HepG2 (cell line): ENCODE results near the gene GFPT2. TPM values are rescaled to one million over a fixed set of nuclear protein-coding genes. Genes with fewer than 3 reads are reported as not detected.

ENCODE experiments used
- ATAC-seq: fragments of 200-7000 bp; cut with Tn5 transposase; 3 replicates; pipeline ENCODE4 v1.9.1; 2020; ENCODE audit warnings: mild to moderate bottlenecking, moderate library complexity
- BruUV-seq: library from RNA; stranded (reverse); fragments of 400-500 nt; replicated peaks from 2 replicates; lab custom pipeline; 2021; lab: Mats Ljungman, UMichigan
- CTCF ChIA-PET: fragments of 300-600 bp; formaldehyde crosslinking; extraction: SDS; loops from one replicate; lab custom pipeline; 2021; ENCODE audit warnings: low total read pairs, inconsistent platforms, low intra/inter-chr PET ratio; lab: Yijun Ruan, JAX
- POLR2A ChIA-PET: fragments of 350-600 bp; sonication (Branson Sonifier 250); formaldehyde crosslinking; loops from one replicate; lab custom pipeline; 2020; ENCODE audit warnings: antibody characterized with exemption, inconsistent platforms; lab: Yijun Ruan, JAX
- DNase-seq: peaks from one replicate; pipeline ENCODE4 v3.0.0-alpha.2; 2015; ENCODE audit warnings: low spot score
- FAIRE-seq: peaks from 3 replicates; lab custom pipeline; 2011; peaks lifted over from hg19 to GRCh38; lab: Jason Lieb, UNC
- H2AFZ ChIP-seq: one replicate; pipeline ENCODE4 v1.6.1; 2011; ENCODE audit warnings: low read length, inconsistent platforms
- H3K27ac ChIP-seq: fragments of 300-600 bp; 3 replicates; pipeline ENCODE4 v1.8.0; 2011; ENCODE audit warnings: mixed run types, mild to moderate bottlenecking, mixed read lengths, low read length, inconsistent platforms; ENCODE audit not compliant: insufficient read depth; ENCODE audit errors: extremely low read length
- H3K27me3 ChIP-seq, 2 experiments: fragments of 200-600 bp in 1 of 2; 2 replicates in 1 of 2; 3 replicates in 1 of 2; pipeline versions ENCODE4 v1.6.0 to v1.8.0; 2011; ENCODE audit warnings: low read length in 2 of 2, mild to moderate bottlenecking in 2 of 2, moderate library complexity in 2 of 2, inconsistent platforms in 1 of 2; ENCODE audit not compliant: insufficient read depth in 2 of 2, control insufficient read depth in 1 of 2
- H3K36me3 ChIP-seq, 2 experiments: fragments of 200-600 bp in 1 of 2; replicated peaks in 1 of 2; 2 replicates in 1 of 2; 3 replicates in 1 of 2; pipeline versions ENCODE4 v1.5.1 to v1.8.0; 2011; ENCODE audit warnings: low read length in 2 of 2, inconsistent platforms in 1 of 2; ENCODE audit not compliant: insufficient read depth in 2 of 2, control insufficient read depth in 1 of 2
- H3K4me1 ChIP-seq: 2 replicates; pipeline ENCODE4 v1.5.1; 2012; ENCODE audit warnings: low read length, inconsistent platforms; ENCODE audit not compliant: insufficient read depth
- H3K4me2 ChIP-seq: 2 replicates; pipeline ENCODE4 v1.6.0; 2011; ENCODE audit warnings: low read depth, low read length, inconsistent platforms
- H3K4me3 ChIP-seq, 3 experiments: fragments of 200-600 bp in 1 of 3; sonication (generic), shearing (Covaris generic) in 1 of 3; replicated peaks in 1 of 3; 2 replicates each; pipeline ENCODE4 v1.5.1; 2011 to 2016; ENCODE audit warnings: low read length in 3 of 3, inconsistent platforms in 2 of 3, low read depth in 2 of 3, mild to moderate bottlenecking in 2 of 3, control low read depth in 1 of 3, mixed read lengths in 1 of 3; ENCODE audit not compliant: insufficient read depth in 1 of 3
- H3K79me2 ChIP-seq: one replicate; pipeline ENCODE4 v1.6.1; 2011; ENCODE audit warnings: low read length, inconsistent platforms; ENCODE audit not compliant: insufficient read depth
- H3K9ac ChIP-seq: 2 replicates; pipeline ENCODE4 v1.6.0; 2011; ENCODE audit warnings: mild to moderate bottlenecking, low read depth, low read length, inconsistent platforms; ENCODE audit not compliant: insufficient read depth
- H3K9me3 ChIP-seq: 2 replicates; pipeline ENCODE4 v1.5.1; 2012; ENCODE audit warnings: mild to moderate bottlenecking, low read length
- H4K20me1 ChIP-seq: 2 replicates; pipeline ENCODE4 v1.6.0; 2011; ENCODE audit warnings: inconsistent platforms, mild to moderate bottlenecking, low read length, moderate library complexity; ENCODE audit not compliant: insufficient read depth
- ADNP ChIP-seq: sonication (generic); formaldehyde crosslinking; IDR thresholded peaks from 2 replicates; pipeline ENCODE4 v1.4.0; 2020; ENCODE audit warnings: missing genetic modification reagents
- CHD2 ChIP-seq: IDR thresholded peaks from 2 replicates; pipeline ENCODE4 v1.6.1; 2011; ENCODE audit warnings: low read depth, low read length, improper control_type of control experiment
- HMG20B ChIP-seq: conservative IDR thresholded peaks from 2 replicates; pipeline ENCODE4 v1.6.1; 2016; ENCODE audit warnings: missing genetic modification reagents, missing compliant biosample characterization
- HOXA7 ChIP-seq: sonication (generic); formaldehyde crosslinking; IDR thresholded peaks from 2 replicates; pipeline ENCODE4 v1.8.1; 2022; ENCODE audit warnings: mild to moderate bottlenecking, missing genetic modification reagents, moderate library complexity
- KDM2A ChIP-seq: sonication (generic); formaldehyde crosslinking; IDR thresholded peaks from 2 replicates; pipeline ENCODE4 v1.4.0; 2020; ENCODE audit warnings: low read depth, missing genetic modification reagents, borderline replicate concordance
- RCOR2 ChIP-seq: IDR thresholded peaks from 2 replicates; pipeline ENCODE4 v1.6.1; 2016; ENCODE audit warnings: missing biosample characterization, missing genetic modification reagents
- RXRB ChIP-seq: IDR thresholded peaks from 2 replicates; pipeline ENCODE4 v1.6.1; 2016; ENCODE audit warnings: borderline replicate concordance, missing genetic modification reagents, missing compliant biosample characterization
- SKI ChIP-seq: fragments of 450-650 bp; IDR thresholded peaks from one replicate; pipeline ENCODE4 v1.6.1; 2018; ENCODE audit warnings: mild to moderate bottlenecking; ENCODE audit not compliant: partially characterized antibody
- SMAD9 ChIP-seq: sonication (generic); formaldehyde crosslinking; IDR thresholded peaks from 2 replicates; pipeline ENCODE4 v1.5.1; 2020; ENCODE audit warnings: mild to moderate bottlenecking, missing genetic modification reagents
- XRCC5 ChIP-seq: fragments of 200-400 bp; formaldehyde crosslinking; optimal IDR thresholded peaks from 2 replicates; pipeline ENCODE3; 2017; ENCODE audit warnings: mild to moderate bottlenecking, low read length
- ZNF792 ChIP-seq: IDR thresholded peaks from 2 replicates; pipeline ENCODE4 v1.6.1; 2016
- WGBS: methylation state at CpG from one replicate; pipeline ENCODE4 v1.1.6; 2017; ENCODE audit warnings: low lambda C conversion rate; 5-methylcytosine and 5-hydroxymethylcytosine counted together
- in situ Hi-C: cut with HindIII; loops from 2 replicates; pipeline ENCODE4 v1.10.0; 2017; ENCODE audit warnings: low pct_unique_long_range_greater_than_20kb; ENCODE audit not compliant: extremely low pct_ligation_motif_present
- intact Hi-C: fragments of 100-400 bp; cut with micrococcal nuclease; formaldehyde crosslinking; loops from one replicate; pipeline ENCODE4 v1.10.0; 2022; ENCODE audit not compliant: unreplicated experiment
- polyA plus RNA-seq, 8 experiments: library from polyadenylated mRNA; depleted of rRNA in 3 of 8; stranded (reverse) in 7 of 8; unstranded in 1 of 8; fragments of >200 nt; fragmentation: Illumina TruSeq in 4 of 8; extraction: Trizol in 4 of 8; gene quantifications; 2 replicates each; pipeline versions ENCODE4 v1.2.1 to v1.2.3, GENCODE V29; 2011 to 2016; ENCODE audit warnings: low read depth in 4 of 8, missing spikeins in 1 of 8, mixed read lengths in 1 of 8; ENCODE audit not compliant: insufficient read depth in 1 of 8
- total RNA-seq, 5 experiments: library from RNA; depleted of rRNA; stranded (reverse); fragments of >200 nt; fragmentation: Illumina TruSeq; extraction: Trizol; gene quantifications; 2 replicates each; pipeline ENCODE4 v1.2.3, GENCODE V29; 2016; ENCODE audit warnings: low read depth in 1 of 5
- TF ChIP-seq, protein P1 (sequence below): sonication (generic); formaldehyde crosslinking; IDR thresholded peaks from 2 replicates; pipeline ENCODE4 v1.4.0; 2020; ENCODE audit warnings: missing genetic modification reagents
- TF ChIP-seq, protein P2 (sequence below): sonication (generic); formaldehyde crosslinking; IDR thresholded peaks from 2 replicates; pipeline ENCODE4 v1.5.0; 2020; ENCODE audit warnings: mild to moderate bottlenecking, missing genetic modification reagents
- TF ChIP-seq, protein P3 (sequence below): sonication (generic); formaldehyde crosslinking; IDR thresholded peaks from 2 replicates; pipeline ENCODE4 v1.4.0; 2020; ENCODE audit warnings: missing genetic modification reagents
- TF ChIP-seq, protein P4 (sequence below): sonication (generic); formaldehyde crosslinking; IDR thresholded peaks from 2 replicates; pipeline ENCODE4 v1.4.0; 2020; ENCODE audit warnings: missing genetic modification reagents, mild to moderate bottlenecking, borderline replicate concordance
- TF ChIP-seq, protein P5 (sequence below): IDR thresholded peaks from 2 replicates; pipeline ENCODE4 v1.6.1; 2018; ENCODE audit warnings: missing genetic modification reagents, mild to moderate bottlenecking, missing compliant biosample characterization

GFPT2 gene
- total and polyA plus RNA-seq, 2 of the 13 experiments (the other 11 are each of a cell fraction or from before 2014, with no cell fraction given), result 0.18 TPM

DNA sequence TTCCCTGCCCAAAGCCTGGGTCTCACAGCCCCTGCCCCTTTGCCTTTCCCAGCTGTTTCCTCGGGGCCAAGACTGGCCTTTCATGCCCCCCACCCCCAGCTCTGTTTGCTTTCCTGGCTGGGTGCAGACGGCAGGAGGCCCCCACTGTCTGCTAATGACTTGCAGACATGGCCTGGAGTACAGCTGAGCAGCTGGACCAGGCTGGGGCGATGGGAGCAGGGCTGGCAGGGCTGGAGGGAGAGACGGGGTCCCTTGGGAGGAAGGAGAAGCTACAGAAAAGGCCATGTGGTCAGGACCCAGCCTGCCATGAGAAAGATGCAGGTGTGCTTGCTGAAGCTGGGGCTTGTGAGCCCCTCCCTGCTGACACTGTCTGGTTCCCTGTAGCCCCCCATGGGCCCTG lies 28.3 kb upstream of the GFPT2 start:
- H3K4me2 ChIP-seq, result no peak overlapping the region
- no peaks in the 10 kb centered on the region for H3K4me1 ChIP-seq
- FAIRE-seq (no peak), DNase-seq (no peak), ATAC-seq (no peak)
- H3K9me3 ChIP-seq, result no peaks in the 10 kb centered on the region
- no peak overlapping the region for H3K27ac ChIP-seq
- in situ Hi-C loops (no loop called here), intact Hi-C loops (no loop called here)
- H3K4me3 ChIP-seq, result no peak overlapping the region
- no peaks in the 10 kb centered on the region for H3K36me3 ChIP-seq
- TF ChIP-seq SKI (no peak), RCOR2 (no peak), XRCC5 (no peak), SMAD9 (CRISPR knock-in tag) (no peak), HOXA7 (CRISPR knock-in tag) (no peak), CHD2 (no peak), ZNF792 (CRISPR knock-in tag) (no peak), KDM2A (CRISPR knock-in tag) (no peak), HMG20B (CRISPR knock-in tag) (no peak), RXRB (CRISPR knock-in tag) (no peak), ADNP (no peak)
- TF ChIP-seq, protein P1, sequence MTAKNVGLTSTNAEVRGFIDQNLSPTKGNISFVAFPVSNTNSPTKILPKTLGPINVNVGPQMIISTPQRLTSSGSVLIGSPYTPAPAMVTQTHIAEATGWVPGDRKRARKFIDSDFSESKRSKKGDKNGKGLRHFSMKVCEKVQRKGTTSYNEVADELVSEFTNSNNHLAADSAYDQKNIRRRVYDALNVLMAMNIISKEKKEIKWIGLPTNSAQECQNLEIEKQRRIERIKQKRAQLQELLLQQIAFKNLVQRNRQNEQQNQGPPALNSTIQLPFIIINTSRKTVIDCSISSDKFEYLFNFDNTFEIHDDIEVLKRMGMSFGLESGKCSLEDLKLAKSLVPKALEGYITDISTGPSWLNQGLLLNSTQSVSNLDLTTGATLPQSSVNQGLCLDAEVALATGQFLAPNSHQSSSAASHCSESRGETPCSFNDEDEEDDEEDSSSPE (CRISPR knock-in tag), result no peak
- TF ChIP-seq, protein P2, sequence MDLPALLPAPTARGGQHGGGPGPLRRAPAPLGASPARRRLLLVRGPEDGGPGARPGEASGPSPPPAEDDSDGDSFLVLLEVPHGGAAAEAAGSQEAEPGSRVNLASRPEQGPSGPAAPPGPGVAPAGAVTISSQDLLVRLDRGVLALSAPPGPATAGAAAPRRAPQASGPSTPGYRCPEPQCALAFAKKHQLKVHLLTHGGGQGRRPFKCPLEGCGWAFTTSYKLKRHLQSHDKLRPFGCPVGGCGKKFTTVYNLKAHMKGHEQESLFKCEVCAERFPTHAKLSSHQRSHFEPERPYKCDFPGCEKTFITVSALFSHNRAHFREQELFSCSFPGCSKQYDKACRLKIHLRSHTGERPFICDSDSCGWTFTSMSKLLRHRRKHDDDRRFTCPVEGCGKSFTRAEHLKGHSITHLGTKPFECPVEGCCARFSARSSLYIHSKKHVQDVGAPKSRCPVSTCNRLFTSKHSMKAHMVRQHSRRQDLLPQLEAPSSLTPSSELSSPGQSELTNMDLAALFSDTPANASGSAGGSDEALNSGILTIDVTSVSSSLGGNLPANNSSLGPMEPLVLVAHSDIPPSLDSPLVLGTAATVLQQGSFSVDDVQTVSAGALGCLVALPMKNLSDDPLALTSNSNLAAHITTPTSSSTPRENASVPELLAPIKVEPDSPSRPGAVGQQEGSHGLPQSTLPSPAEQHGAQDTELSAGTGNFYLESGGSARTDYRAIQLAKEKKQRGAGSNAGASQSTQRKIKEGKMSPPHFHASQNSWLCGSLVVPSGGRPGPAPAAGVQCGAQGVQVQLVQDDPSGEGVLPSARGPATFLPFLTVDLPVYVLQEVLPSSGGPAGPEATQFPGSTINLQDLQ (CRISPR knock-in tag), result no peak
- TF ChIP-seq, protein P3, sequence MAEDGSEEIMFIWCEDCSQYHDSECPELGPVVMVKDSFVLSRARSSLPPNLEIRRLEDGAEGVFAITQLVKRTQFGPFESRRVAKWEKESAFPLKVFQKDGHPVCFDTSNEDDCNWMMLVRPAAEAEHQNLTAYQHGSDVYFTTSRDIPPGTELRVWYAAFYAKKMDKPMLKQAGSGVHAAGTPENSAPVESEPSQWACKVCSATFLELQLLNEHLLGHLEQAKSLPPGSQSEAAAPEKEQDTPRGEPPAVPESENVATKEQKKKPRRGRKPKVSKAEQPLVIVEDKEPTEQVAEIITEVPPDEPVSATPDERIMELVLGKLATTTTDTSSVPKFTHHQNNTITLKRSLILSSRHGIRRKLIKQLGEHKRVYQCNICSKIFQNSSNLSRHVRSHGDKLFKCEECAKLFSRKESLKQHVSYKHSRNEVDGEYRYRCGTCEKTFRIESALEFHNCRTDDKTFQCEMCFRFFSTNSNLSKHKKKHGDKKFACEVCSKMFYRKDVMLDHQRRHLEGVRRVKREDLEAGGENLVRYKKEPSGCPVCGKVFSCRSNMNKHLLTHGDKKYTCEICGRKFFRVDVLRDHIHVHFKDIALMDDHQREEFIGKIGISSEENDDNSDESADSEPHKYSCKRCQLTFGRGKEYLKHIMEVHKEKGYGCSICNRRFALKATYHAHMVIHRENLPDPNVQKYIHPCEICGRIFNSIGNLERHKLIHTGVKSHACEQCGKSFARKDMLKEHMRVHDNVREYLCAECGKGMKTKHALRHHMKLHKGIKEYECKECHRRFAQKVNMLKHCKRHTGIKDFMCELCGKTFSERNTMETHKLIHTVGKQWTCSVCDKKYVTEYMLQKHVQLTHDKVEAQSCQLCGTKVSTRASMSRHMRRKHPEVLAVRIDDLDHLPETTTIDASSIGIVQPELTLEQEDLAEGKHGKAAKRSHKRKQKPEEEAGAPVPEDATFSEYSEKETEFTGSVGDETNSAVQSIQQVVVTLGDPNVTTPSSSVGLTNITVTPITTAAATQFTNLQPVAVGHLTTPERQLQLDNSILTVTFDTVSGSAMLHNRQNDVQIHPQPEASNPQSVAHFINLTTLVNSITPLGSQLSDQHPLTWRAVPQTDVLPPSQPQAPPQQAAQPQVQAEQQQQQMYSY (CRISPR knock-in tag), result no peak
- TF ChIP-seq, protein P4, sequence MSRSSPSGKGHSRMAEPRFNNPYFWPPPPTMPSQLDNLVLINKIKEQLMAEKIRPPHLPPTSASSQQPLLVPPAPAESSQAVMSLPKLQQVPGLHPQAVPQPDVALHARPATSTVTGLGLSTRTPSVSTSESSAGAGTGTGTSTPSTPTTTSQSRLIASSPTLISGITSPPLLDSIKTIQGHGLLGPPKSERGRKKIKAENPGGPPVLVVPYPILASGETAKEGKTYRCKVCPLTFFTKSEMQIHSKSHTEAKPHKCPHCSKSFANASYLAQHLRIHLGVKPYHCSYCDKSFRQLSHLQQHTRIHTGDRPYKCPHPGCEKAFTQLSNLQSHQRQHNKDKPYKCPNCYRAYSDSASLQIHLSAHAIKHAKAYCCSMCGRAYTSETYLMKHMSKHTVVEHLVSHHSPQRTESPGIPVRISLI, result no peak
- TF ChIP-seq, protein P5, sequence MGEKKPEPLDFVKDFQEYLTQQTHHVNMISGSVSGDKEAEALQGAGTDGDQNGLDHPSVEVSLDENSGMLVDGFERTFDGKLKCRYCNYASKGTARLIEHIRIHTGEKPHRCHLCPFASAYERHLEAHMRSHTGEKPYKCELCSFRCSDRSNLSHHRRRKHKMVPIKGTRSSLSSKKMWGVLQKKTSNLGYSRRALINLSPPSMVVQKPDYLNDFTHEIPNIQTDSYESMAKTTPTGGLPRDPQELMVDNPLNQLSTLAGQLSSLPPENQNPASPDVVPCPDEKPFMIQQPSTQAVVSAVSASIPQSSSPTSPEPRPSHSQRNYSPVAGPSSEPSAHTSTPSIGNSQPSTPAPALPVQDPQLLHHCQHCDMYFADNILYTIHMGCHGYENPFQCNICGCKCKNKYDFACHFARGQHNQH, result no peak
- BruUV-seq, result no TSS peak
- H3K9ac ChIP-seq, result no peak overlapping the region
- whole genome bisulfite sequencing, result 3% methylated on average over 4 of the region's 4 CpGs
- ChIA-PET CTCF (no interaction called here), POLR2A (no interaction called here)
- H3K27me3 ChIP-seq, result peaks cover 8 to 51% of the 10 kb centered on the region in 2 experiments
- no peak overlapping the region for H2AFZ ChIP-seq
- no peaks in the 10 kb centered on the region for H3K79me2 ChIP-seq
- no peaks in the 10 kb centered on the region for H4K20me1 ChIP-seq
